Chondrocyte (in vitro differentiated cells): ENCODE data around the gene ARHGEF10L. TPM values are rescaled to one million over a fixed set of nuclear protein-coding genes. Genes with fewer than 3 reads are reported as not detected.
A peak's percentile ranks its signal among the peaks of the same experiment; 100 is the strongest.

Source experiments
- DNase-seq: peaks from one replicate; pipeline ENCODE4 v3.0.0; 2021; ENCODE audit warnings: mixed read lengths, low spot score
- H3K27ac Mint-ChIP-seq: one replicate; pipeline ENCODE4 v1.8.0; 2021; ENCODE audit warnings: mild to moderate bottlenecking, moderate library complexity, mixed read lengths; ENCODE audit not compliant: unreplicated experiment
- H3K27me3 Mint-ChIP-seq: 2 replicates; pipeline ENCODE4 v1.8.0; 2021; ENCODE audit warnings: low read depth, mixed read lengths
- H3K36me3 Mint-ChIP-seq: 2 replicates; pipeline ENCODE4 v1.8.0; 2021; ENCODE audit warnings: low read depth, mixed read lengths
- H3K4me1 Mint-ChIP-seq: 2 replicates; pipeline ENCODE4 v1.8.0; 2021; ENCODE audit warnings: low read depth, mild to moderate bottlenecking, mixed read lengths
- H3K4me3 Mint-ChIP-seq: one replicate; pipeline ENCODE4 v1.8.0; 2021; ENCODE audit warnings: mild to moderate bottlenecking, moderate library complexity, mixed read lengths; ENCODE audit not compliant: unreplicated experiment
- H3K9me3 Mint-ChIP-seq: 2 replicates; pipeline ENCODE4 v1.8.0; 2021; ENCODE audit warnings: low read depth, mixed read lengths
- total RNA-seq: library from RNA; stranded (reverse); gene quantifications from 3 replicates; pipeline ENCODE4 v1.2.1, GENCODE V29; 2021
- TF ChIP-seq, protein P1 (sequence below): fragments of 200-600 bp; sonication (generic); IDR thresholded peaks from 2 replicates; pipeline ENCODE4 v1.5.0; 2021; ENCODE audit warnings: antibody characterized with exemption, mild to moderate bottlenecking, moderate library complexity

ARHGEF10L gene
- total RNA-seq, 1 donor from 2014 or later, result 40.0 TPM

DNA sequence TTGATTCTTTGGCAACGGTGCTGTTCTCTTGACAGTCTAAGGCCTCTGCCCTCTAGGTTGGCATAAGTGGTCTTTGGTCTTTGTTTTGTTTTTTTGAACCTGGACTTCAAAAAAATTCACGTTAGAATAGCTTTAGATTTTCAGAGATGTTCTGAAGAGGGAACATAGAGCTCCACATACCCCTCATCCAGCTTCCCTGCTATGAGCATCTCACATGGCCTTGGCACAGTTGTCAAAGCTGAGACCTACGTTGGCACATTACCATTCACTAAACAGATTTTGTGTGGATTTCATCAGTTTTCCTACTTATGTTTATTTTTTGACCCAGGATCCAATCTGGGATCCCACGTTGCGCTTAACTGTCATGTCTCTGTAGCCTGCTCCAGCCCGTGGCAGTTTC lies 60.8 kb downstream of the ARHGEF10L start:
- Mint-ChIP-seq H3K4me1 (peaks cover 6% of the 10 kb centered on the region), H3K36me3 (peaks cover 4% of the 10 kb centered on the region), H3K27me3 (no peaks in the 10 kb centered on the region), H3K9me3 (no peaks in the 10 kb centered on the region), H3K4me3 (no peak overlapping the region), H3K27ac (no peak overlapping the region)
- TF ChIP-seq, protein P1, sequence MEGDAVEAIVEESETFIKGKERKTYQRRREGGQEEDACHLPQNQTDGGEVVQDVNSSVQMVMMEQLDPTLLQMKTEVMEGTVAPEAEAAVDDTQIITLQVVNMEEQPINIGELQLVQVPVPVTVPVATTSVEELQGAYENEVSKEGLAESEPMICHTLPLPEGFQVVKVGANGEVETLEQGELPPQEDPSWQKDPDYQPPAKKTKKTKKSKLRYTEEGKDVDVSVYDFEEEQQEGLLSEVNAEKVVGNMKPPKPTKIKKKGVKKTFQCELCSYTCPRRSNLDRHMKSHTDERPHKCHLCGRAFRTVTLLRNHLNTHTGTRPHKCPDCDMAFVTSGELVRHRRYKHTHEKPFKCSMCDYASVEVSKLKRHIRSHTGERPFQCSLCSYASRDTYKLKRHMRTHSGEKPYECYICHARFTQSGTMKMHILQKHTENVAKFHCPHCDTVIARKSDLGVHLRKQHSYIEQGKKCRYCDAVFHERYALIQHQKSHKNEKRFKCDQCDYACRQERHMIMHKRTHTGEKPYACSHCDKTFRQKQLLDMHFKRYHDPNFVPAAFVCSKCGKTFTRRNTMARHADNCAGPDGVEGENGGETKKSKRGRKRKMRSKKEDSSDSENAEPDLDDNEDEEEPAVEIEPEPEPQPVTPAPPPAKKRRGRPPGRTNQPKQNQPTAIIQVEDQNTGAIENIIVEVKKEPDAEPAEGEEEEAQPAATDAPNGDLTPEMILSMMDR, result no peak
- no peak for DNase-seq

- TF ChIP-seq, protein P1, result no peak
- Mint-ChIP-seq H3K4me1 (peaks cover 21% of the 10 kb centered on the region), H3K4me3 (no peak overlapping the region), H3K27me3 (no peaks in the 10 kb centered on the region), H3K9me3 (no peaks in the 10 kb centered on the region), H3K27ac (no peak overlapping the region), H3K36me3 (peaks cover 4% of the 10 kb centered on the region)
- DNase-seq, result peak; percentile 83
These were observed 62.3 kb downstream of the ARHGEF10L start for GRCh38 chr1:17601643-17602382.

GRCh38 chr1:17603091-17603841 lies 63.8 kb downstream of the ARHGEF10L start:
- DNase-seq, result peak; percentile 81
- Mint-ChIP-seq H3K4me1 (peaks cover 23% of the 10 kb centered on the region), H3K4me3 (no peak overlapping the region), H3K36me3 (peaks cover 4% of the 10 kb centered on the region), H3K27ac (no peak overlapping the region), H3K9me3 (no peaks in the 10 kb centered on the region), H3K27me3 (no peaks in the 10 kb centered on the region)
- TF ChIP-seq, protein P1, result no peak

GRCh38 chr1:17605582-17606344 lies 66.3 kb downstream of the ARHGEF10L start:
- Mint-ChIP-seq H3K27ac (peak overlapping the region; percentile 99), H3K36me3 (peaks cover 3% of the 10 kb centered on the region), H3K4me3 (no peak overlapping the region), H3K27me3 (no peaks in the 10 kb centered on the region), H3K9me3 (no peaks in the 10 kb centered on the region), H3K4me1 (peaks cover 23% of the 10 kb centered on the region)
- TF ChIP-seq, protein P1, result no peak
- DNase-seq, result peak; percentile 87
